ENCODE results near the gene HEG1.
"Not testable (repeated sequence)": the region's sequence is repeated elsewhere in the genome, so short reads cannot be mapped to it uniquely, and the experiment has no call there.

Gene HEG1

GRCh38 chr3:124960698-124961097 lies 95.1 kb downstream of the HEG1 start:
- DNase-seq (ENCODE audit: insufficient read length, low spot score) (no peak), FAIRE-seq (no peak)
- no peak for TF ChIP-seq CTCF (IDR thresholded peaks at IDR 0.05; ENCODE audit: insufficient read depth, missing control alignments)

GRCh38 chr3:124960105-124960504 lies 95.7 kb downstream of the HEG1 start:
- no peak for DNase-seq (ENCODE audit: insufficient read length, low spot score)
- TF ChIP-seq CTCF (IDR thresholded peaks at IDR 0.05; ENCODE audit: insufficient read depth, missing control alignments): no peak

GRCh38 chr3:124957951-124958350 lies 97.8 kb downstream of the HEG1 start:
- FAIRE-seq; DNase-seq (ENCODE audit: insufficient read length, low spot score): not testable (repeated sequence)

More at GRCh38 chr3:124960105-124960504, 95.7 kb downstream of the HEG1 start:
- FAIRE-seq: no peak

- FAIRE-seq: no peak
- no peak for TF ChIP-seq CTCF (IDR thresholded peaks at IDR 0.05; ENCODE audit: insufficient read depth, missing control alignments)
- no peak for DNase-seq (ENCODE audit: insufficient read length, low spot score)
Measured at GRCh38 chr3:124952282-124952855, 103.4 kb downstream of the HEG1 start.

GRCh38 chr3:124951511-124952281 lies 104.1 kb downstream of the HEG1 start:
- DNase-seq (ENCODE audit: insufficient read length, low spot score) (no peak), FAIRE-seq (no peak)
- TF ChIP-seq CTCF (IDR thresholded peaks at IDR 0.05; ENCODE audit: insufficient read depth, missing control alignments): no peak

GRCh38 chr3:124950026-124950425 lies 105.8 kb downstream of the HEG1 start:
- no peak for DNase-seq (ENCODE audit: insufficient read length, low spot score)
- FAIRE-seq: no peak
- no peak for TF ChIP-seq CTCF (IDR thresholded peaks at IDR 0.05; ENCODE audit: insufficient read depth, missing control alignments)

- FAIRE-seq: no peak
- DNase-seq (ENCODE audit: insufficient read length, low spot score): no peak
- TF ChIP-seq CTCF (IDR thresholded peaks at IDR 0.05; ENCODE audit: insufficient read depth, missing control alignments): no peak
Measured at GRCh38 chr3:124942613-124943012, 113.2 kb downstream of the HEG1 start.

All from D721Med (cell line).